ENCODE measurements around the gene CELF6.
A peak's percentile ranks its signal among the peaks of the same experiment; 100 is the strongest.

Gene CELF6

GRCh38 chr15:72271895-72272212 is 48.1 kb downstream of the CELF6 start:
- DNase-seq (ENCODE audit: low read depth): no peak

GRCh38 chr15:72271221-72271620 is 48.7 kb downstream of the CELF6 start:
- DNase-seq (ENCODE audit: low read depth): no peak

- no peak for DNase-seq (ENCODE audit: low read depth)
These were observed 50.2 kb downstream of the CELF6 start for GRCh38 chr15:72269739-72270138.

- no peak for DNase-seq (ENCODE audit: low read depth)
These were observed 54.9 kb downstream of the CELF6 start for GRCh38 chr15:72265031-72265430.

GRCh38 chr15:72252663-72253299 is 67.2 kb downstream of the CELF6 start:
- no peak for DNase-seq (ENCODE audit: low read depth)

- DNase-seq (ENCODE audit: low read depth): no peak
These were observed 70.7 kb downstream of the CELF6 start for GRCh38 chr15:72249142-72249810.

- no peak for DNase-seq (ENCODE audit: low read depth)
These were observed 71.4 kb downstream of the CELF6 start for GRCh38 chr15:72248514-72248913.

GRCh38 chr15:72242775-72243370 is 77.1 kb downstream of the CELF6 start:
- no peak for DNase-seq (ENCODE audit: low read depth)

GRCh38 chr15:72239652-72240051 is 80.3 kb downstream of the CELF6 start:
- DNase-seq (ENCODE audit: low read depth): no peak

- DNase-seq (ENCODE audit: low read depth): no peak
These were observed 81.4 kb downstream of the CELF6 start for GRCh38 chr15:72238586-72238985.

- DNase-seq (ENCODE audit: low read depth): no peak
These were observed 82.1 kb downstream of the CELF6 start for GRCh38 chr15:72237853-72238224.

GRCh38 chr15:72237029-72237852 is 82.7 kb downstream of the CELF6 start:
- peak; percentile 97 for DNase-seq (ENCODE audit: low read depth)

- no peak for DNase-seq (ENCODE audit: low read depth)
These were observed 83.5 kb downstream of the CELF6 start for GRCh38 chr15:72236381-72237003.

- DNase-seq (ENCODE audit: low read depth): no peak
These were observed 84.7 kb downstream of the CELF6 start for GRCh38 chr15:72235298-72235697.
